Inferior parietal cortex (tissue), 1 donor: ENCODE data around the gene ANKRD33B.
"Not testable (repeated sequence)": the region's sequence is repeated elsewhere in the genome, so short reads cannot be mapped to it uniquely, and the experiment has no call there.

ENCODE experiments used
- DNase-seq: peaks from one replicate; pipeline ENCODE4 v3.0.0-alpha.2; 2016; ENCODE audit errors: extremely low spot score

ANKRD33B gene

DNA sequence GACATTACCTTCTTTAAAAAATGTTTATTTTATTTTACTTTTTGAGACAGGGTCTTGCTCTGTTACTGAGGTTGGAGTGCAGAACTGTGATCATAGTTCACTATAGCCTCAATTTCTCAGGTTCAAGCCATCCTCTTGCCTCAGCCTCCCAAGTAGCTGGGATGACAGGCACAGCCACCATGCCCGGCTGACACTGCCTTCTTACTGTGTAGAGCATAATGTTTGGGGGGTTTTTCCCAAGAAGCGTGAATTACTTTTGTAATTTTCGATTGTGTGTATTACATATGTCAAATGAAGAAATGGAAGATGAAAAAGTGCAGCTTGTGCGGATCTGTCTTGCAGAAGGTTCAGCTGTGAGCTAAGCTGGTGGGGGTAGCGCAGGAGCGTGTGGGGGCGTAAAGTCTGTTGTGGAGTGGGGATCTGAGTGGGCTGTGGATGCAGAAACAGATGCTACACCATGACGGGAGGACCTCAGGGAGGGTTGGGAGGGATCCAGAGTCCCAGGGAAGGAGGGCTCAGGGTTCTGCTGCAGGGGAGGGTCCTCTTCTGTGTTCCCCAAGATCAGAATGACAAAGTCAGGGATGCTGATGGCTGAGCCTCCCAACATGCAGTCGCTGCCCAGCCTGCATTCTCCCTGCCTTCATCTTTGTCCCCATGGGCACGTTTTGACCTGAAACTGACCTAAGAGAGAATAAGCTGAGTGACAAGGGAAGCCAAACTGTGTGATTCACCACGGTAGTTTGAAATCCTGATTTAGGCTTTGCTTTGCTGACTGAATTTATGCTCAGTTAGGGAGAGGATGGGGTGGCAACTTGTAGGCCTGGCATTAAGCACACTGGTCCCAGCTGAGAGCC, 6.8 kb upstream of the ANKRD33B start:
- no peak for DNase-seq

GRCh38 chr5:10559151-10559550, 4.7 kb upstream of the ANKRD33B start:
- no peak for DNase-seq

GRCh38 chr5:10559871-10560270, 4.0 kb upstream of the ANKRD33B start:
- no peak for DNase-seq

DNA sequence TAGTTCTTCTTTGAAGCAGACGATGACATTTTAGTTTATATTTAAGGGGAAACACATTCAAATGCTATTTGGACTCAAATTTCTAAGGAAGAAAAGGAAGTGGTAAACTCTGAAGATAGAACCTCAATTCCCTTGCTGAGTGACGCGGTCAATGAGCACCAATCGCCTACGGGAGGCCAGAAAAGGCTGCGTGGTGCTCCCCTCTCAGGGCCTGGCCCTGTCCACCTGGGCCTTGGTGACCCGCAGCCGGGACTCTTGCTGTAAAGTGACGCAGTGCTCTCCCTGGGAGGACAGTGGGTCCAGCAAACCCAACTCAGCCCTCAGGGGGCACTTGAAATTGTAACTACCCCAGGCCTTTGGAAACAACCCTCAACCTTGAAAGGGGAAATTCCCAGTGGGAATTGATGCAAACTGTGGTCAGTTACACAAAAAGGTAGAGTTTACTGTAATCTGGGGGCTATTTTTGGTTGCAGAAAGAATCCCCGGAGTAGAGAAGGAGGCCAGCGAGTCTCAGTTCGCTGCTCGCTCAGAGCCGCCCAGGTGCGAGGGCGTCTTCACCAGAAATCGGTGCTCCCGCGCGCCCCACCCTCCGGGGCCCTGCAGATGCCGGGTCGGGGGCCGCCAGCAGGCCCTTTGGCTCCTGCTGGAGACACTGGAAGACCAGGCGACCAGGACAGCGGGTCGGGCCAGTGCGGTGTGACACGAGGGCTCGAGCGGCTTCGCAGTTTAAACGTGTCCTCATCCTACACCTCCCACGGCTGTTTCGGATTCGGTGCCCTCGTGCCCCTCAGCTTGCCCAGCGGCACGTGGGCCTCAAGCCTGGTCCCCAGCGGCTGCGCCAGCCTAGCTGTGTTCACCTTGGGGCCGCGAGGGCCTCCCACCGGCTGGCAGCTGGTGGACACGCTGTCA, 1.4 kb upstream of the ANKRD33B start:
- DNase-seq = no peak

DNA sequence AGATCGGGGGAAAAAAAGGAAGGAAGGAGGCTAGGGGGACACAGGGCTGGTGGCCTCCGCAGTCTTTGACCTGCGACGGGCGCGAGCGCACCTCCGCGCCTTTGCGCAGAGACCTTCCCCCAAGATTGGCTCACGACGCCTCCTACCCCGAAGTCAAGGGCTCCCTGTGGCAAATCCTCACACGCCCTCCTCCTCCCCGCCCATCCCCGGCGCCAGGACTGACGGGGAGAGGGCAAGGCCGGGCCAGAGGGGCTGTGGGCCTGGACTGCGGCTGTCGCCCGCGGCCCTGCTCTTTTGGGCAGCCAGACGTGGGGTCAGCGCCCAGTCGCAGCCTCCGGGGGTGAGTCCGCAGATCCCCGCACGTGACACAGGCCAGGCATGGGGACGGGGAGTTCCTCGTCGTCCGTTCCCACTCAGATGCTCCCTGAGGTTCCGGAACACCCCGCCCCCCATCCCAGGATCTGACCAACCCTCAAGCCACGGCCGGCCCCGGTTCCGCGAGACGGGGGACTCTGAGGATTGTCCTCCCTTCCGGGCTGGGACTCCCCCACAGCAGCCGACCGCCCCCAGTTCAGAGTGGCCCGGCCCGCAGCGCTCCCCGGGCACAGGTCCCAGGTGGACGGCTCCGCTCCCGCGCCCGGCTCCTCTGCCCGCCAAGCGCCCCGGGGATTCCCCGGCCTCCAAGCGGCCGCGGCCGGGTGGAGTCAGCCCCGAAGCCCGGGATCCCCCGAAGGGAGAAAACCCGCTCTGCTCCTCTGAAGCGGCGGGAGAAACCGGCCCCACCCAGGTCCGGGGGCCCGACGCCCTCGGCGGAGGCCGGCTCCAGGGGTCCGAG, 543 bp upstream of the ANKRD33B start:
- no peak for DNase-seq

- no peak for DNase-seq
Measured at GRCh38 chr5:10564838-10565784, 1.2 kb downstream of the ANKRD33B start.

DNA sequence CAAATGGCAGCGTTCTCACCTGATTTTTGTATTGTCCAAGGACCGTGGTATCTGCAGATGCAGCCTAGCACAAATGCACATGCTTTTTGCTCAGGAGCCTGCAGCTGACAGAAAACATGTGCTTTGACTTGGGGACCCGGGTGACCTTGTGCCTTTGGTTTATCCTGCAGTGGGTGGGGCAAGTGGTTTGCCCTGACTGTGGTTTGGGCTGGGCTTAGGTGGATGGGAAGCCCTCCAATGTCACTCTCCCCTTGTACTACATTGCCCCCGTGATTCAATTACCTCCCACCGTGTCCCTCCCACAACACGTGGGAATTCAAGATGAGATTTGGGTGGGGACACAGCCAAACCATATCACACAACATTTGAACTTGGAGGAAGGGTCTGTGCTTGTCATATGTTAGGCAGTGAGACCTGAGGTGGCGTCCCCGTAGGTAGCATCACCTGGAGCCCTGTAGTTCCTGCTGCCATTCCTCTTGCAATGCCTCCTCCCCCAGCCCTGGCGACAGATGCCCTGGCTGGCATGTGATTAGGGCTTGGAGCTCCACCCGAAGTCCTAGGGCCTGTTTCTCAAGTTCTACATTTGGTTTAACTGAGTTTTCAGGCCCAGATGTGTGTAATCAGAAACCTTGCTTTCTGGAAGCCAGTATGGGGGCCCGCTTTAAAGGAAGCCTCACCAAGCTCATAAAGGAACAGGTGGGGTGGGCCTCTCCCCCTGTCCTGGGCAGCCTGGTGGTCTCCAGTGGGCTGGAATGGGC, 2.1 kb downstream of the ANKRD33B start:
- DNase-seq = no peak

GRCh38 chr5:10566543-10567068, 2.7 kb downstream of the ANKRD33B start:
- no peak for DNase-seq

DNA sequence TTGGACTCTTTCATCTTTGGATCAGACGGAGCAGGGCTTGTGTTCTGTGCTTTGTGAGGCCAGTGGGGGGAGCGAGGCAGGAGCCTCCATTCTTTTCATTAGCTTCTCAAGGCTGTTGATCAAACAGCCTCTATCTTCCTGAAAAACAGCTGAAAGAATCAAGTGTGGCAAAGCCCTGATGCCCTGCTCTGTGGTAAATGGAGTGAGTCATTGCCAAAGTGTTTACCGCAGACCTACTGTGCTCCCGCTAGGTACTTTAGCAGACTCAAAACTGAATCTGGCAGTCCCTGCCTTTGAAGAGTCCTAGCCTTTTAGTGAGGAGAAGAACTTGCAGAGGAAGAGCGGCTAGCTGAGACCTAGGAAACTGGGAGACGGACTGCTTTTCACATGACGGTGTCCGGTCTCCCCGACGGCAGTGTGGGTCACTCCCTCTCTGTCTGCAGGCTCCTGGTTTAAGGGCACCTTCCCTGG, 3.3 kb downstream of the ANKRD33B start:
- DNase-seq = no peak

DNA sequence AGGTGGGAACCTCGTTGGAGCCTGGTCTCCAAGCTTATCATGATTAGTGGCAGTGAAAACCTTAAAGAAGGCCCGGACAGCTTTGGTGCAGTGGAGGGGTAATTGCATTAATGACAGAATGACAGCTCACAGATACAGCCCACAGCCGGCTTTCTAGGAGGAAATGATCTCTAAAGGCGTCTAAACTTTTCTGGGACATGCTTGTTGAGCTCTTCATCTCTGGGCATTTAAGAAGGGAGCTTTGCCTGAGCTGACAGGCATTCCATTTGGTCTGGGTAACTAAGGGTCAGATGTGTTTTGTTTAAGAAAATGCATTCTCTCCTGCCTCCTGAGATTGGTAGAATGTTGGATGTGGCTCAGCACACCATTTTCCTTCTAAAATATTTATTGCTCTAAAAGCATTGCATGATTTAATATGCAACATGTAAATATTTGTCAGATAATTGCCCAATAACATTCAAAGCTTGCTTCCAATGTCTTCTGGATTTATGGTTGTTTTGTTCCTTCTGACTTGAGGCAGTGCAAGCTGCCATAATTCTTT, 4.0 kb downstream of the ANKRD33B start:
- DNase-seq = no peak

DNA sequence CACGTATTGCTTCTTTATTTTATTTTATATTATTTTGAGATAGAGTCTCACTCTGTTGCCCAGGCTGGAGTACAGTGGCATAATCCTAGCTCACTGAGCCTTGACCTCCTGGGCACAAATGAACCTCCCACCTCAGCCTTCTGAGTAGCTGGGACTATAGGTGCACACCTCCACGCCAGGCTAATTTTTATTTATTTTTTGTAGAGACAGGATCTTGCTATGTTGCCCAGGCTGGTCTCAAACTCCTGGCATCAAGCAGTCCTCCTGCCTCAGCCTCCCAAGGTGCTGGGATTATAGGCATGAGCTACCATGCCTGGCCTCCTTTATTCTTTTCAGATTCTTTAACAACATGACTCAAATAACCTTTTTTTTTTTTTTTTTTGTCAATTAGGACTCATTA, 6.7 kb downstream of the ANKRD33B start:
- not testable (repeated sequence) for DNase-seq

GRCh38 chr5:10572451-10572850, 8.6 kb downstream of the ANKRD33B start:
- no peak for DNase-seq

DNA sequence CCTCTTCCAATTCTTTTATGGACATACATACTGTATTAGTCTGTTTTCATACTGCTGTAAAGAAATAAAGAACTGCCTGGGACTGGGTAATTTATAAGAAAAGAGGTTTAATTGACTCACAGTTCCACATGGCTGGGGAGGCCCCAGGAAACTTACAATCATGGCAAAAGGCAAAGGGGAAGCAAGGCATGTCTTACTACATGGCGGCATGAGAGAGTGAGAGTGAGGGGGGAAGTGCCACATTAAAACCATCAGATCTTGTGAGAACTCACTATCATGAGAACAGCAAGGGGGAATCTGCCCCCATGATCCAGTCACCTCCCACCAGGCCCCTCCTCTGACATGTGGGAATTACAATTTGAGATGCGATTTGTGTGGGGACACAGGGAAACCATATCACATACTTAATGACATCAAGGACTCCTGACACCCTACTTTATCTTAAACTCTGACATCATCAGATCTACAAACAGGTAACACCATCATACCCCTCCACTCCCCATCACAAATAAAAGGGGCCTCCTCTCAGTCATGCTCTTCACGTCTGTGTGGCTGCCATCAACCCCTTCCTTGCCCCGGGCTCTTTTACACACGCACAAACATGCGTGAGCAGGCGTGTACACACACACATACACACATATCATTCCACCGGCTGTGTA, 9.7 kb downstream of the ANKRD33B start:
- DNase-seq = no peak

DNA sequence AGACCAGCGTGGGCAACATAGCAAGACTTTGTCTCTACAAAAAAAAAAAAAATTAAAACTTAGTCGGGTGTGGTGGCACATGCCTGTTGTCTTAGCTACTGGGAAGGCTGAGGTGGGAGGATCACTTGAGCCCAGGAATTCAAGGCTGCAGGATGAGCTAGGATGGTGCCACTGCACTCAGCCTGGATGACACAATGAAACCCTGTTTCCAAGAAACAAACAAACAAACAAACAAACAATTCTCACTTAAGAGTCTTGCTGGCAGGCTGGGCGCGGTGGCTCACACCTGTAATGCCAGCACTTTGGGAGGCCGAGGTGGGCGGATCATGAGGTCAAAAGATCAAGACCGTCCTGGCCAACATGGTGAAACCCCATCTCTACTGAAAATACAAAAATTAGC, 11.0 kb downstream of the ANKRD33B start:
- DNase-seq = not testable (repeated sequence)

DNA sequence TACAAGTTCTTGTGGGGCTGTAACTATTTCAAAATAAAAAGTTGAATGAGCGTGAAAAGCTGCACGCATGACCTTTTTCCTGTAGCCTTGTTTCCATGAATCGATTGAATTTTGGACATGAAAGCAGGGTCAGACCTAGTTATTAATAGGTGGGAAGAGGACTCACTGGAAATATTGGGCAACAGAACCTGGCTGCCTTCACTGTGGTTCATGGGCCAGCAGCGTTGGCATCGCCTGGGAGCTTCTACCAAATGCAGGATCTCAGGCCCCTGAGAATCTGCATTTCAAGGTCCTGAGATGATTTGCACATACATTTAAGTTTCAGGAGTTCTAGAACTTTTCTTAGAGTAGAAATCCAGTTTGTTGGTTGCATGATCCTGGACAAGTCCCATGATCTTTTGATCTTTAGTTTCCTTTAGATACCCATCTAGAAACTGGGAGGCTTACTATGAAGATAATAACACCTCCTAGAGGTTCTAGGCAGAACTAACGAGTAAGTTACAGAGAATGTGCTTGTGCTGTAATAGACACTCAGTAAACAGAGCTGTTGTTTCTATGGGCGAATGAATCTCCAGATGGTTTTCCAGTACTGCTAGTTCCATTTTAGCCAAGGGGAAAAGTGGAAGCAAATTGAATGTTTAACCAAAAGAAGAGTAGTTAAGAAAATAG, 12.4 kb downstream of the ANKRD33B start:
- DNase-seq = no peak

- DNase-seq = no peak
Measured at GRCh38 chr5:10576790-10577189, 12.9 kb downstream of the ANKRD33B start.

DNA sequence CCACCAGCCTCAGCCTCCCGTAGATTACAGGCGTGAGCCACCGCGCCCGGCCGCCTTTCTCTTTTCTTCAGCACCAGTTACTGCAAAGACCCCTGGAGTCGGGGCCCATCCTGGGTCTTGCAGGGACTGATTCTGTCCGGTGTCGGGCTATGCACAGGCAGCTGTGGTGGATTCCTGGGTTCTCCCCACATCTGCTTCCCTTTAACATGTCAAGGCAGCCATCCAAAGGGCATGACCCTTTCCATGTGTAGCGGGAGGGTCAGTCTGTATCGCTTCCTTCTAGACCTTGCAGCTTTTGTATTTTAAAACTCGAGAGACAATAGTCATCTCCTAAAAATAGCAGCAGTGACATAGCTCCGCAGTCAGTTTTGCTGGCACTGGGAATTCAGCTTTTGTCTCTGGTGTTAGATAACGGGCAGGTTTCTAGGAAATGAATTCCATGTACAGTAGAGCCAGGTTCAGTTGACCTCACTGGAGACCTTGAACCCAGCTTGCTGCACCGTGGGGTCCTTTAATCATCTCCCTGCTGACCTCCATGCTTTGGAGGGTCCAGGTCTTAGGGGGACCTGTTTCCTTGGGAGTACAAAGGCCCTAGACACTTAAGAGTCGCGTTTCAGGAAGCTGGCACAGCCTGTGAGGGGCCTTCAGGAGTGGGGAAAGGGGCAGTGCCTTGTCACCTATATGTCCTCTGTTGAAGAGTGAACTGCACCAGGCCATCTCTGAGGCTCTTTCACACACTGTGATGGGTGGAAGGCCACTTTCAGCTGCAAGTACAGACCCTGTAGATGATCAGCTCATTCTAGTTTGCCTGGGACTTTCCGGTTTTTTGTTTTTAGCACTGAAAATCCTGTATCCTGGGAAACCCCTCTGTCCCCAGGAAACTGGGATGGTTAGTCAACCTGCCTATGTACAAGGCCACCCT, 13.8 kb downstream of the ANKRD33B start:
- no peak for DNase-seq
